Activated CD4-positive, alpha-beta T cell treated with anti-CD3 and anti-CD28 coated beads, Interleukin-2, amount 10 ng/mL, durations not matched to agents 24 days and 14 days (primary cell): Measurements from ENCODE around the gene AGAP9. TPM values are rescaled to one million over a fixed set of nuclear protein-coding genes. Genes with fewer than 3 reads are reported as not detected.
"Not testable (repeated sequence)": the region's sequence is repeated elsewhere in the genome, so short reads cannot be mapped to it uniquely, and the experiment has no call there.

Experiments
- DNase-seq: peaks from one replicate; pipeline ENCODE4 v3.0.0; 2022
- H3K27ac Mint-ChIP-seq: one replicate; pipeline ENCODE4 v1.8.0; 2022; ENCODE audit warnings: mild to moderate bottlenecking, mixed read lengths
- H3K27me3 Mint-ChIP-seq: one replicate; pipeline ENCODE4 v1.8.0; 2022; ENCODE audit warnings: mixed read lengths
- H3K36me3 Mint-ChIP-seq: one replicate; pipeline ENCODE4 v1.8.0; 2022; ENCODE audit warnings: low read depth, mild to moderate bottlenecking, mixed read lengths
- H3K4me1 Mint-ChIP-seq: one replicate; pipeline ENCODE4 v1.8.0; 2021; ENCODE audit warnings: mixed read lengths
- H3K4me3 Mint-ChIP-seq: one replicate; pipeline ENCODE4 v1.8.0; 2022; ENCODE audit warnings: mild to moderate bottlenecking, moderate library complexity, mixed read lengths
- H3K9me3 Mint-ChIP-seq: one replicate; pipeline ENCODE4 v1.8.0; 2021; ENCODE audit warnings: mixed read lengths
- intact Hi-C: fragments of 100-400 bp; cut with micrococcal nuclease; formaldehyde crosslinking; loops from one replicate; pipeline ENCODE4 v1.15.1; 2023
- total RNA-seq: library from RNA; stranded (reverse); gene quantifications from 2 replicates; pipeline ENCODE4 v1.2.3, GENCODE V29; 2022

Gene AGAP9
- total RNA-seq, 1 donor from 2014 or later = 9.8 TPM

DNA sequence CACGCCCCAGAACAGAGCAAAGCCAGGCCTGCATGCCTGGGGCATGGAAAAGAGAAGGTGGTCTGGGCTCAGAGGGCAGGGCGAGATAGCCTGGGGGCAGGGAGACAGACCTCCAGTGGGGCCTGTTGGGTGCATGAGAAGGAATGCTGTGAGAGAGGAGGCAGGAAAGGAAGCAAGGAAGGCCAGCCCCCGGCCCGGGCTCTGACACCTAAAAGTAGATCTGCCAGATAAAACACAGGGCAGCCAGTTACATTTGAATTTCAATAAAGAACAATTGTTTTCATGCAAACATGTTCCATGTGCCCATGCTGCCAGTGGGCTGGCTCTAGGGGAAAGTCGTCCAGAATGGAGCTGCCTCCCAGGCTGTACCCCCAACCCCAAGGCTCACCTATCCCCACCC lies 45.3 kb downstream of the AGAP9 start:
- H3K4me3 Mint-ChIP-seq, H3K9me3 Mint-ChIP-seq, H3K27ac Mint-ChIP-seq, H3K36me3 Mint-ChIP-seq, intact Hi-C loops, H3K27me3 Mint-ChIP-seq, H3K4me1 Mint-ChIP-seq, DNase-seq: not testable (repeated sequence)

DNA sequence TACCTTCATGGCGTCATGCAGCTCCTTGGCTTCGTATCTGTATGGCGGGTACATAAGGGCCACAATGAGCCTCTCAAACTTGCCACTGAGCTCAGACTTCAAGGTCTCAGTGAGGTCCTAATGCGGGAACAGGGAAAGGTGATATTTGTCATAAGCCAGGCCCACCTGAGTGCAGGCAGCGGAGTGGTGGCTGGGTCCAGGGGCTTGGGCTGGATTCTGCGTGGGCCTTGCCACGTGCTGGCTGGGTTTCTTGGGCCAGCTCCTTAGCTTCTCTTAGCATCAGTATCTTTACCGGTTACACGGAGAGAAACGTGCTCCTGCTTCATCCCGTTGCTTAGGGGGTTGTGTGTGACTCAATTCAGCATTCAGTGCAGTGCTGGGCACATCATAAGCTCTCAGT lies 46.4 kb downstream of the AGAP9 start:
- H3K27ac Mint-ChIP-seq, H3K4me3 Mint-ChIP-seq, intact Hi-C loops, H3K4me1 Mint-ChIP-seq, DNase-seq, H3K36me3 Mint-ChIP-seq, H3K9me3 Mint-ChIP-seq, H3K27me3 Mint-ChIP-seq: not testable (repeated sequence)

DNA sequence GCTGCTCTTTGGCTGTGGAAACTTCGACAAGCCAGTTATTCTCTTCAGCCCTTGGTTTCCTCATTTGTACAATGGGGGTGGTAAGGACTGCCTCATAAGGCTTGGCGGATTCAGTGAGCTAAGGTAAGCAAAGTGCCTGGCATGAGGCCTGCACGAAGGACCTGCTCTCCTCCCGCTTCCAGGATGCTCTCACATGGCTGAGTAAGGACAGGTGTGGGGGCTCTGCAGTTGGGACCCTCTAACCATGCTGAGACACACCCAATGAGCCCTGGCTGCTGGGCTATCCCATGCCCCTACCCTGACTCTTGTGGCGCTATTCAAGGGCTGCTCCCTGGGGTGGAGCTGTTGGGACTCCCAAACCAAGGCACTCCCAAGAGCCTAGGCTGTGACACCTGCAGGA lies 48.3 kb downstream of the AGAP9 start:
- DNase-seq, H3K4me1 Mint-ChIP-seq, H3K9me3 Mint-ChIP-seq, intact Hi-C loops, H3K36me3 Mint-ChIP-seq, H3K4me3 Mint-ChIP-seq, H3K27ac Mint-ChIP-seq, H3K27me3 Mint-ChIP-seq: not testable (repeated sequence)

DNA sequence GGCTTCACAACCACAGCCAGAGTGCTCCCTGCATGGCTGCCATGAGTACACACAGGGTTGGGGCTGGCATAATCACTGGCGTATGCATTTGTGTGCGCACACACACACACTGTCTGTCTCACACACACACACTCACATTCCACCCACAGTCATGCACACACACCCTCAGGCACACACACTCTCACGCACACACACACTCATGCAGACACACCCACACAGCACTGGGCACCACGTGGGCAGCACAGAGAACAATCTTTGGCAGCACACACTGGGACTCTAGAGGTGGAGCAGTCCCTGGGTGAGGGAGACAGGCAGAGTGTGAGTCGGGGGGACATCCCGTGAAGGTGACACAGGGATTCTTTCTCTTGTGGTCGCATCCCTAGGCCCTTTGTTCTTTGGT lies 49.9 kb downstream of the AGAP9 start:
- H3K4me3 Mint-ChIP-seq, H3K36me3 Mint-ChIP-seq, intact Hi-C loops, DNase-seq, H3K9me3 Mint-ChIP-seq, H3K27ac Mint-ChIP-seq, H3K27me3 Mint-ChIP-seq, H3K4me1 Mint-ChIP-seq: not testable (repeated sequence)

- H3K36me3 Mint-ChIP-seq, H3K4me3 Mint-ChIP-seq, intact Hi-C loops: not testable (repeated sequence)
Observed at GRCh38 chr10:47472647-47473046, 50.8 kb downstream of the AGAP9 start.

DNA sequence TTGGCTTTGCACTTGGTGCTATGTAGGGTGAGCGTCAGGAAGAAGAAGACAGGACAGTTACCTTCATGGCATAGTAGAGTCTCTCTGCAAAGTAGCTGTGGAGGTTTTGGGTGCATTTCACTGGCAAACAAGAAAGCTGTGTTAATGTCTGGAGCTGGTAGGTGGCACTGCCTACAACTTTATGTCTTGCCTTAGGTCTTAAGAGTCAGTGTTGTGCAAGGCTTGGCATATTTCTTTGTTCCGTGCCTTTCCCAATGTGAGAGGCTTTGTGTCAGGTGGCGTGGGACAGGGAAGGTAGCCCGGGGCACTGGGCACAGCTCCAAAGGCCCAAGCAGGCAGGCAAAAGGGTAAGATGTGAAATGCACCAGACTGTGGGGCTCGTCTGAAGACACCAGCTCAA lies 51.4 kb downstream of the AGAP9 start:
- H3K27me3 Mint-ChIP-seq, H3K9me3 Mint-ChIP-seq, H3K4me3 Mint-ChIP-seq, intact Hi-C loops, H3K27ac Mint-ChIP-seq, H3K4me1 Mint-ChIP-seq, DNase-seq, H3K36me3 Mint-ChIP-seq: not testable (repeated sequence)

More at GRCh38 chr10:47472647-47473046, 50.8 kb downstream of the AGAP9 start:
- H3K4me1 Mint-ChIP-seq, DNase-seq, H3K27me3 Mint-ChIP-seq, H3K9me3 Mint-ChIP-seq, H3K27ac Mint-ChIP-seq: not testable (repeated sequence)

DNA sequence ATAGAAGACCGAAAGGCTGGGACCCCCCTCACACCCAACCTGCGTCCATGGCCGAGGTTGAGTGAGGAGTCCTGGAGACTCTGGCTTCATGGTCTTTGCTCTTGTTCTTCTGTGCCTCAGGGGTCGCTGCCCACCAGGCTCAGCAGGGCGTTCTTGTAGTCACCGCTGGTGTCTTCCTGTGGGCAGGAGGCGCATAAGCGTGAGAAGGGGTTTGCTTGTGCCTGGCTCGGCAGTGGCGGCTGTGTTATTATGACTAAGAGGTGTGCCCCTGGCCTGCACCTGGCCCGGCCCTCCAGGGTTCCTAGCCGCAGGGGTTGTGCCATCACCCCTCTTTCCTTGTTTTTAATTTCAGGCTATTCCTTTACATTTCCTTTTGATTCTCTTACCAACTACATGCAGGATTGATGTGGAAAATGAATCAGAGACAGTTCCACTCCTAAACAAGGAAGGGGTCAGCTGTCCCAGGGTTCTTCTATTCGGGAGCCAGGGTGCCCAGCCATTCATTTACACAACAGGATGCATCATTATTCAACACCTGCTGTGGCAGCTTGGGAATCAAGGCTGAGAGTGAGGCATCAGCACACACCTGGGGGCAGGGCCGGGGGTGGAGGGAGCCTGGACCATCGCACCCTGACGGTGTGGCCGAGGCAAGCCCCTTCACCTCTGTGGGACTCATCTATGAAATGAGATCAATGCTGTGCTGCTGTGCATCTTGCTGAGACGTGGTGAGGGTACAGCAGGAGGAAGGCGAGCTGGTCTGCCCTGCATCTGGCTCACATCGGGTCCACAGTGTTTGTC lies 54.5 kb downstream of the AGAP9 start:
- H3K4me3 Mint-ChIP-seq, H3K36me3 Mint-ChIP-seq, H3K27ac Mint-ChIP-seq, H3K4me1 Mint-ChIP-seq, H3K9me3 Mint-ChIP-seq, H3K27me3 Mint-ChIP-seq, intact Hi-C loops, DNase-seq: not testable (repeated sequence)

GRCh38 chr10:47467957-47468356 lies 55.5 kb downstream of the AGAP9 start:
- H3K4me3 Mint-ChIP-seq, H3K4me1 Mint-ChIP-seq, intact Hi-C loops, H3K27me3 Mint-ChIP-seq, DNase-seq, H3K36me3 Mint-ChIP-seq, H3K9me3 Mint-ChIP-seq, H3K27ac Mint-ChIP-seq: not testable (repeated sequence)

- H3K4me1 Mint-ChIP-seq, DNase-seq, intact Hi-C loops, H3K36me3 Mint-ChIP-seq, H3K27me3 Mint-ChIP-seq, H3K4me3 Mint-ChIP-seq, H3K9me3 Mint-ChIP-seq, H3K27ac Mint-ChIP-seq: not testable (repeated sequence)
Observed at GRCh38 chr10:47467458-47467857, 56.0 kb downstream of the AGAP9 start.

- H3K9me3 Mint-ChIP-seq, H3K27ac Mint-ChIP-seq, intact Hi-C loops, DNase-seq, H3K4me1 Mint-ChIP-seq, H3K36me3 Mint-ChIP-seq, H3K4me3 Mint-ChIP-seq, H3K27me3 Mint-ChIP-seq: not testable (repeated sequence)
Observed at GRCh38 chr10:47465216-47465917, 58.1 kb downstream of the AGAP9 start.

- H3K4me3 Mint-ChIP-seq, H3K4me1 Mint-ChIP-seq, DNase-seq: not testable (repeated sequence)
Observed at GRCh38 chr10:47462577-47463358, 60.7 kb downstream of the AGAP9 start.

DNA sequence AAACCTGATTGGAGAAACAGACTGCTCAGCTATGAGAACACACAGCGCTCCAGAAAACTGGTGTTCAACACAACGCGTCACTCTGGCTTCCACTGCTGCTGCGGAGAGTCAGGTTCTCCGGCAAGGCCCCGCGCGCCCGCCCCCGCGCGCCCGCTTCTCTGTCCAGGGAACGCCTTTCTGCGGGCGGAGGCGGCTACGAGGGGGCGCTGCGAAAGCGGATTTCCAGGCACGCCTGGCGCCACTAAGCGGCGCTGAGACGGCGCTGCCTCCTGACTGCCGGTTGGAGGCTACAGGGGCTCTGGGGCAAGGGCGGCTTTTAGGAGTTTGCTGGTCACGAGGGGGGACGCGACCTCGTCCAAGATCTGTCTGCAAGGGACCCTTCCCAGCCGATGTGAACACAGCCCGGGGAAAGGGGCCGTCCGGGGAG lies 62.2 kb downstream of the AGAP9 start:
- H3K9me3 Mint-ChIP-seq, H3K36me3 Mint-ChIP-seq, H3K27ac Mint-ChIP-seq, H3K4me1 Mint-ChIP-seq, intact Hi-C loops, DNase-seq: not testable (repeated sequence)
- Mint-ChIP-seq H3K4me3 (peak overlapping the region; percentile 34), H3K27me3 (peaks cover 14% of the 10 kb centered on the region)

More at GRCh38 chr10:47462577-47463358, 60.7 kb downstream of the AGAP9 start:
- intact Hi-C loops, H3K9me3 Mint-ChIP-seq, H3K27ac Mint-ChIP-seq, H3K36me3 Mint-ChIP-seq: not testable (repeated sequence)
- peaks cover 14% of the 10 kb centered on the region for H3K27me3 Mint-ChIP-seq

GRCh38 chr10:47458466-47459154 lies 64.8 kb downstream of the AGAP9 start:
- Mint-ChIP-seq H3K27me3 (peaks cover 21% of the 10 kb centered on the region), H3K27ac (no peak overlapping the region), H3K4me1 (peaks cover 4% of the 10 kb centered on the region), H3K9me3 (no peaks in the 10 kb centered on the region), H3K4me3 (no peak overlapping the region), H3K36me3 (no peaks in the 10 kb centered on the region)
- no peak for DNase-seq
- intact Hi-C loops = no loop called here
